ENCODE measurements around the gene AREL1. TPM values are rescaled to one million over a fixed set of nuclear protein-coding genes. Genes with fewer than 3 reads are reported as not detected.

Gene AREL1
- total RNA-seq, 1 experiment from 2014 or later, result 18.5 TPM

- no peak for DNase-seq (ENCODE audit: low spot score)
These were observed 52.7 kb downstream of the AREL1 start for GRCh38 chr14:74660167-74660566.

DNA sequence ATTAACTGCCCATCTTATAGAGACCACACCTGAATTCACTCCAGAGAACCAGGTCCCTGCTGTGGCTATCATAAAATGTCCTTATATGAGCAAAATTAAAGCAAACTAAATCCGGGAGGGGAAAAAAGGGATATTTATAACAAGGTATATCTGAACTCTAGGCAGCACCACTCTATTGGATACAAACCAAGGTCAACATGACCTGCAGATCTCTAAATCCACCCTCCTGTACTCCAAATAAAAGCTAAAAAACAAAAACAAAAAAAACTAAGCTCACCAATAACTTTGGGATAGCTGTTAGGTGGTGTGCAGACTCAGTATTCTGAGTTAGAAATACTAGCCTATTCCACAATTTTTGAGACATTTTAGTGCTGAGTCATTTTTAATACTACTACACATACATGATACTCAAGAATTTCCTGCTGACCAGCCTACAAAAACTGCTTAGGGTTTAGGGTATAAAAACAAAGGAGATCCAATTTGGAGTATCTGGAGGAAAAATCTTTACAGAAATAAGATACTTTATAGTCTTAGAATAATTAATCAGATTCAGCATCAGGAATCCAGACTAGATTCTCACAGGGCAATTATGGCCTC lies 54.2 kb downstream of the AREL1 start:
- DNase-seq (ENCODE audit: low spot score), result no peak

- no peak for DNase-seq (ENCODE audit: low spot score)
These were observed 55.9 kb downstream of the AREL1 start for GRCh38 chr14:74656964-74657363.

GRCh38 chr14:74655599-74656395 lies 57.1 kb downstream of the AREL1 start:
- DNase-seq (ENCODE audit: low spot score), result no peak

DNA sequence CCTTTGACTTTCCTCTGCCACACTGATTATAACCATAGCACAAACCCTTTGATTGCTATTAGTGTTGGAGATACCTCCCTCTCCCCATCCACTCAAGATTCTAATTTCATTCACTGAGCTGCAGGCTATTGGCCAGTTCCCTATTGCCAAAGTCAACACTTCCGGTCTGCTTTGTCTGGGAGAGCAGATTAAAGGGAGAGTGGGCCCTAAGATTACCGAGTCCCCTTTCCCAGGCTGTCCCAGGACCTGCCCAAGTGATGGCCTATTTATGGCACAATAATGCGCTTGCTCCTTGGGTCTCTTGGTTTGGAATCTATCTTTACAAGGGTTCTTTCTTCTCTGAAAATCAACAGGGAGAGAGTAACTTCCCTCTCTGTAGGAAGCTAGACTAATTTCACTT lies 57.9 kb downstream of the AREL1 start:
- DNase-seq (ENCODE audit: low spot score), result no peak

DNA sequence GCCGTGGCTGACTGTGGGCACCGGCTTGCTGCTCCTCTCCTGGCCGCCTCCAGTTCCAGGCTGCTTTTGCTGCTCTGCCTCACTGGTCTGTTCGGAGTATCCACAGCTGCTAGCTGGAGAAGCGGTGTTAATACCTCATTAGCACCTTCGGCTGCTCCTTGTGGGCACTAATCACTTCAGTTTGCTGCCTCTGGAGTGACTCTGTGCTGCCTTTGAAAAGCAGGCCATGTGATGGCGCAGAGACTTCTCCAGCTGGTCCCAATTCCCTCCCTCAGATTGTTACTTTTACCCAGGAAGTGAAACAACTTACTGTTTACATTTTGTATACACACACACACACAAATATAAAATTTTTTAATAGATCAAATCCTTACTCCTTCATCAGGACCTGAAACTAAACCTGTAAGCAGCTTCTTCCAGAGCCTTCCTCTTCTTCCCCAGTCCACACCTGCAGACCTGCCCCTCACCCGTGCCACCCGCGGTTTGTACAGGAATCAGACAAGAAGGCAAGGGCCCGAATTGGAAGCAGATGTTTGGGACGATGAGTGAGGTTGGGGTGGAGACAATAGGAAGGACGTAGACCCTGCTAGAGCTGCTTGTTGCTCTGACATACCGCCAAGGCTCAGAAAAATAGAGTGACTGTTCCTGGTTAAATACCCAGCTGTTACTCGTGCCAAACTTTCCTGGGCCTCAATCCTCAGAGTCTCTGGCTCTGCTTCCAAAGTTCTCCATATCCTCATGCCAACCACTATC lies 59.3 kb downstream of the AREL1 start:
- DNase-seq (ENCODE audit: low spot score), result no peak

- DNase-seq (ENCODE audit: low spot score), result no peak
These were observed 60.3 kb downstream of the AREL1 start for GRCh38 chr14:74652541-74652940.

DNA sequence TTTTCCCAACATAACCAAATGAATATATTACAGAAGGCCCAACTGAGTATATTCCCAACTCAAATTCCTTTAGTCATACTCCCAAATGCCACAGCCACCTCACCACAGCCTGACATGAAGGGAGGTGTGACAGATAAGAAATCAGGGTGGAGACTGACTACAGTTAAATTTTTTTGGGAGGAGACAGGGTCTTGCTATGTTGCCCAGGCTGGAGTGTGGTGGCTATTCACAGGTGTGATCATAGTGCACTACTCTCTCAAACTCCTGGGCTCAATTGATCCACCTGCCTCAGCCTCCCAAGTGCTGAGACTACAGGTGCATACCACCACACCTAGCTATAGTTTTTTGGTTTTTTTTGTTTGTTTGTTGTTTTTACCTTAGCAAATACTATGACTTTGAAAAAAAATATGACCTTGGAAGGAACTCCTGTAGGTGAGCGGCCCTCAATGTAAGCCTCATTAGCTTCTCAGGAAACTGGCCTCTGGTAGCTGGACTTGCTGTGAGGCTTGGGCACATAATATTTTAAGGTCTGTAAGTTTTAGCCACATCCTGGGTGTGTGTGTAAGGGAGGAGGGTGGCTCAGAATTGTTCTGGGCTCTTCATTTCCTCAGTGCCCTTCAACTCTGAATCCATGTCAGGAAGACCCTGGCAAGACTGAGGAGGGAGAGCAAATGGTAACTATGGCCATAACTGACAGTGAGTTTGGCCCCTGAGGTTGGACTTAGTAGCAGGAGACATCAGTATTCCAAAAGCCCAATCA lies 61.8 kb downstream of the AREL1 start:
- no peak for DNase-seq (ENCODE audit: low spot score)

GRCh38 chr14:74649673-74650072 lies 63.2 kb downstream of the AREL1 start:
- DNase-seq (ENCODE audit: low spot score), result no peak

DNA sequence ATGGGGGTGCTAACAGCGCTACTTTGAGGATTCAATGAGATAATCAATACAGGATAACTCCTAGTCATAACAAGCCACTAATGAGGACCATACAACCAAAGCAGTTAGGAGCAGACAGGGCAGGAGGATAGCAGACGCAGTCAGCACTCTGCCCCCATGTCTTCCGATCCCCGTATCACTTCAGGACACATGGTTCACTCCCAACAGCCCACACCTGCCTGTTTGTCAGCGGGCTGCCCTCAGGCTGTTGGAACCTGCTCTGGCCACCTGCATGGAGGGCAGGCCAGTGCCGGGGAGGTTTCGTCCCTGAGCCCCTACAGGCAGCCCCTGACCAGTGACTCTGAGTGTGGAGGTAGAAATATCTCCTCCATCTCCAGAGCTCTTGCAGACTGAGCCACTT lies 63.7 kb downstream of the AREL1 start:
- DNase-seq (ENCODE audit: low spot score), result no peak

DNA sequence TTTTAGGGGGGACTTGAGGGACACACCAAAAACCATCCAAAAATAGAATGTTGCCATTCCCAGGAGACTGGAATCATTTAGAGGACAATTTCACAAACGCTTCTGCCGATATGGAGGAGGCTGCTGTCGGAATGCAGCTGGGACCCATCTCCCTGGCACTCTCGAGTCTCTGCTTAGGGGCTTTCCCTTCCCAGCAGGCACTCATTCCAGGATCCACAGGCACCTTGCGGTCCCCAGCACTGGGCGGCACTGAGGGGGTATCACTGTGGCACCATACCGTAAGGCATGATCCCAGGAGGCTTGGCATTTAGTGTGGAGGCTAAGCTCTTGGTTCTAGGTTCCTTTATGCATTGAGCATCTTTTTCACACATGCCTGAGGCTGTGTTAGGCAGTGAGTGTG lies 64.3 kb downstream of the AREL1 start:
- DNase-seq (ENCODE audit: low spot score), result no peak

- no peak for DNase-seq (ENCODE audit: low spot score)
These were observed 65.0 kb downstream of the AREL1 start for GRCh38 chr14:74647678-74648461.

DNA sequence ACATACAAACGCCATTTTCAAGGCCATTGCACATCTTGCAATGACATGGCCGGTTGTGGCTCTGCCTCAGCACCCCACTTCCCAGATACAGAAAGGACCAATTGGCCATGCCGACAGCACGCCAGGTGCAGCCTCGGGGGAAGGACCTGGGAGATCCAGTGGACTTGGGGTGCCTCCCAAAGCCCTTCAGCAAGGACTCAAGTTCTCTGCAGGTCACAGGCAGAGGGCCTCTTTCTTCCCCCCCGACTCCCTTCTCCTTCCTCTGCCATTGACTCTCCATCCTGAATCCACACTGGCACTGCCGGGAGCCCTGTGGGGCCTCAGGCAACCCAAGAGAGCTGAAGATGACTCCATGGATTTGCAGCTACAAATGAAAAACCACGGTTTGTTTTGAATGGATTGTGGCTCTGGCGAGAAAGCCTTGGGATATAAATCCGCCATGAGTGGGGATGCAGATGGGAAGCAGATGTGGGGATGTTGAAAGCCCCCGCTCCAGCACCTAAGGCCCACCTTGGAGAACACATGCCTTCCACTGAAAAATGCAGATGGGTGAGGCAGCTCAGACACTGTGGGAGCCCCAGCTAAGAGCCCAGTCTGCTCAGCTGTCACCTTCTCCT lies 65.7 kb downstream of the AREL1 start:
- DNase-seq (ENCODE audit: low spot score), result no peak

GRCh38 chr14:74645756-74646470 lies 67.0 kb downstream of the AREL1 start:
- no peak for DNase-seq (ENCODE audit: low spot score)

DNA sequence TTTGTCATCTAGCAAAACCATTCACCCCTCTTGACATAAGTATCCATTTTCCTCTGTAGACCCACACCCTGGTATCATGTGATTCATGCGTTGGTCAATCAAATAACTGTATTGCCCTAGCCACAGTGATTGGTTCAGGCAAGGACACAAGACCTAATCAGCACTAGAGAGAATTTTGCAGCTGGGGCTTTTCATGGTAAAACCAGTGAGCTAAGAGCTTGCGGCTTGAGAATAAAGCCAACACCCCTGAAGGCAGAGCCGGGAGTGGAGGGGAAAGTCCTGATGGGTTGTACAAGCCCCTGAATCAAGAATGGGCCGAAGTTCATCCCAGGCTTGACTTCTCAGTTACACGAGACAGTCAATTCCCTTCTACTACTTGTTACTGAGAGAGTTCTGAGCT lies 67.6 kb downstream of the AREL1 start:
- DNase-seq (ENCODE audit: low spot score), result no peak

DNA sequence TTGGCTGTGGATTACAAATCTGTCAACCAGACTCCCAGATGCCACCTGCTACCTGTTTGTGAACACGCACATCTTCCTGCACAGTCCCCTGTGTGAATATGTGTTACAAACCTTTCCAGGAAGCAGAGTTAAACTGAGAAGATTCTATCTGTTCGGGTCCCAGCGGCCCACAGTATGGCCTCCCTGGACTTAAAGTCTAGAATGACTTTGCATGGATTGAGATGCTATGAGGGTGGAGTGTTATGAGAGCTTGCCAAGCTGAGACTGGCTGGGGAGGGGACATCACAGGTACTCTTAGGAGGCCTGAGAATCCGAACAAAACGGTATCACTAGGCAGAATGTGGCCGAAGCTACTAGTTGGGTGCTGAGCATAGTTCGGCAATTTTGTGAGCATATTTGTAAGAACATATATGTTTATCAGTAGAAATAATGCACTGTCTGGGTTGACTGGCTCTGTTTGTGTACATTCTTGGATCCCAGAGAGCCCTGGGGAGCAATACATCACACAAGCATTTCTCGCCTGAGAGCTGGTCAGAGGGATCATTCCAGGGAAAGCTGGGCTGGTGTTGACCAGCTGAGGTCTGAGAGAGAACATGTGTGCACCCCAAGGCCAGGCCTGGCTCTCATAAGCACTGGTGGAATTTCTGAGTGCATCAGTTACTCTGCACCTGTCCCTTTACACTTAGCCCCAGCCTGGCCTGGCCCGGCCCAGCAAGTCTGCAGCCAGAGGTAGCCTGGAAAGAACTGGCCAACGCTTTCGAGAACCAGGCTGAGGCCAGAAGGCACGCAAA lies 71.1 kb downstream of the AREL1 start:
- no peak for DNase-seq (ENCODE audit: low spot score)

DNA sequence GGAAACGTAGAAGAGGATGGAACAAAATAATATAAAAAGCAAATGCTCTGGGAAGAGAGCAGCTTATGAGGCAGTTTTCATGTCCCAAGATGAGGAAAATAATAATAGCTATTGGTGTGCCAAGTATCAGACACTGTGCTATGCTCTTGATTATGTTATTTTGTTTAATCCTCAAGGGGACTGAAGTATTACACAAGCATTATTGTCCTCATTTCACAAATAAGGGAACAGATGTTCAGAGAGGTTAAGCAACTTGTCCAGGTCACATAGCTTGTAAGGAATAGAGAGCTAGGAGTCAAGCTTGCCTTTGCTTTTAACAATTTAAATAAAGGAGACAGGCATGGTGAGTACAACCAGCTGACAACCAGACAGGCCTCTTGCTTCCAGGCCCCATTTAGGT lies 73.9 kb downstream of the AREL1 start:
- no peak for DNase-seq (ENCODE audit: low spot score)

GRCh38 chr14:74638066-74638465 lies 74.8 kb downstream of the AREL1 start:
- no peak for DNase-seq (ENCODE audit: low spot score)

GRCh38 chr14:74637178-74637550 lies 75.7 kb downstream of the AREL1 start:
- DNase-seq (ENCODE audit: low spot score), result no peak
